Stimulated activated CD8-positive, alpha-beta memory T cell treated with anti-CD3 and anti-CD28 coated beads, Interleukin-4, amount 100 ng/mL, for 4 hours (primary cell): ENCODE results near the gene APC.
"Not testable (repeated sequence)": the region's sequence is repeated elsewhere in the genome, so short reads cannot be mapped to it uniquely, and the experiment has no call there.

Experiments
- DNase-seq, 2 donors: peaks; one replicate each; pipeline ENCODE4 v3.0.0-alpha.2; 2020; ENCODE audit warnings: low read depth in 2 of 2, low spot score in 1 of 2

Gene APC

DNA sequence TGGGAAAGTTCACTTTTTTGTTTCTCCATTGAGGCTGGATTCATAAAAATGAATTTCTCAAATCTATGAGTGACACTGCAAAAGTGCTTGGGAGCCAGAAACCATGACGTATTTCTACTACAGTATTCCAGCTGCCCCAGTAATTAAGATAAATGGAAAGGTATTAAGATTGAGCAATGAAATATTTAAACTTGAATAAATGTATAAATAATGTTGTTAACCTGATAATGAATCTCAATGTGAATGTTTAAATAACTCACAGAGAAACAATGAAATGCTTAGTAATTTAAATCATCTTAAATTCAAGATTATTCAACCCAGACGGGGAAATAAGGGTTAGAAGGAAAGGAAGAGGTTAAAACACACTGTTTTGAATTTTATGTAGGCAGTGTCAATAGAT is 112.2 kb downstream of the APC start:
- DNase-seq: no peak

DNA sequence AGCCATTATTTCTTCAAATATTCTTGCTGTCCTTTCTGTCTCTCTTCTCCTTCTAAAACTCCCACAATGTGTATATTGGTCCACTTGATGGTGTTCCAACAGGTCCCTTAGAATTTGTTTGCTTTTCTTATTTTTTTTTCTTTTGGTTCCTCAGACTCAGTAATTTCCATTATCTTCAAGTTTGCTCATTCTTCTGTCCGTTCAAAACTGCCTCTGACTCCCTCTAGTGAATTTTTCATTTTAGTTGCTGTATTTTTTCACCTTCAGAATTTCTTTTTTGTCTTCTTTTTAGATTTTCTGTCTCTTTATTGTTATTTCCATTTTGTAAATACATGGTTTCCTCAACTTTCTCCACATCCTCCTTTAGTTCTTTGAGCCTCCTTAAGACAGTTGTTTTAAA is 117.0 kb downstream of the APC start:
- DNase-seq: no peak

DNA sequence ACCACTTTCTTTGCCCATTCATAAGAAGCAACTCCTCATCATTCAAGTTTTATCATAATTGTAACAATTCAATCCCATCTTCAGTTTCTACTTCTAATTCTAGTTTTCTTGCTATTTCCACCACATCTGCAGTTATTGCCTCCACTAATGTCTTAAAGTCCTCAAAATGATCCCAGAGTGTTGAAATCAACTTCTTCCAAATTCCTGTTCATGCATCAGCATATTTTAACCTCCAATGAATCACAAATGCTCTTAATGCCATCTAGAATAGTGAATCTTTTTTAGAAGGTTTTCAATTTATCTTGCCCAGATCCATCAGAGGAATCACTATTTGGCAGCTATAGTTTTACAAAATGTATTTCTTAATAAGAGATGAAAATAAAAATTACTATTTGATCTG is 120.2 kb downstream of the APC start:
- DNase-seq: no peak

DNA sequence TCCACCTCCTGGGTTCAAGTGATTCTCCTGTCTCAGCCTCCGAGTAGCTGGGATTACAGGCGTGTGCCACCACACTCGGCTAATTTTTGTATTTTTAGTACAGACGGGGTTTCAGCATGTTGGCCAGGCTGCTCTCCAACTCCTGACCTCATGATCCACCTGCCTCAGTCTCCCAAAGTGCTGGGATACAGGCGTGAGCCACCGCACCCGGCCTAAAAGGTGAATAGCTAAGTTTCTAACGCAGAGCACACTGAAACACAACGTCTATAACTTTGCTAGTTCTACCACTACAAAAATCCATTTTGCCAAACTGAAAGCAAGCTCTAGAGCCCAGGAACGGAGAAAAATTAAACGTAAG is 122.9 kb downstream of the APC start:
- DNase-seq: not testable (repeated sequence)

DNA sequence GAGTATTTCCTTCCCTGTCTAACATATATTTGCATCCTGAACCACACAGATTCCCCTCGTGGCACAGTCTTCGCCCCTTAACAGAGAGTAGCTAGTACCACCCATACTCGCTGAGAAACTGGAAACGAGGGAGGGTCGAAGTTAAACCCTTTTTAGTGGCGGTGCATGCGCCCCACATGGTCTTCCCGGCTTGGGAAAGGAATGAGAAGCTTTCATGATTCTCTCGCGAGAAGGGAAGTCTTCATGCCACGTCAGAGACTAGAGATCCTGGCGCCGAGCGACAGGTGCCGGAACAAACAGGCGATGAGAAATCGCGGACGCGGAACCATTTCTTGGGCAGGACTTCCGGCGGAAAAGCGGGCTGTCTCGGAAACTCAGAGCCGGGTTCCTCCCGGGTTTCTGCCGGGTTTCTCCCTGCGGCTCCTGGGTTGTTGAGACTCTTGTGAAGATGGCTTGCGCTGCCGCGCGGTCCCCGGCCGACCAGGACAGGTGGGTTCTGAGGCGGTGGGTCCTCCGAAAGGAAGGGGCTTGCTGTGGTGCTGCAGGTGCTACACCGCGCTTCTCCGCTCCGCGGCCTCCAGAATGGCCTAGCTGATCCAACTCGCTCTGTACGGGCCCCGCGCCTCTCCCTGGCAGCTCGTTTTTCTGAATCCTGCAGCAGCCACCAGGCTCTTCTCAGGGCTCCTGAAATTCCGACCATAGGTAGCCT is 123.4 kb downstream of the APC start, which contains the start of gene SRP19:
SRP19 (plus strand) TSS at position 359 of the 709 bp plus-strand sequence; CDS start at position 449, 90 bp downstream.
- peak; percentile 75 to 80 for DNase-seq

DNA sequence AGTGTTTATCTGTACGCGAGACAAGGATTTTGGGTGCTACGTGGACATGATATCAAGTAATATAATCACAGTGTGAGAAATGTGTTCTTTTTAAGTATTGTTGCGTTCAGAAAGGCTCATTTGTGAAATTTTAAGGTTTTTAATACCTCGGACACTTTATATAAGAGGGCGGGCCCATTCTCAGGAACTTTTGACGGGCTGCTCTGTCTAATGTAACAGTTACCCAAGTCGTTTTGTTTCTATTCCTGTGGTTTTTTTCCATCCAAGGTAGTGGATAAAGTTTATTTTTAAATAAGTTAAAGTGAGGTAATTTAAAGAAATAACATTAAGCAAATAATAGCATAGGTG is 123.9 kb downstream of the APC start:
- DNase-seq: no peak

DNA sequence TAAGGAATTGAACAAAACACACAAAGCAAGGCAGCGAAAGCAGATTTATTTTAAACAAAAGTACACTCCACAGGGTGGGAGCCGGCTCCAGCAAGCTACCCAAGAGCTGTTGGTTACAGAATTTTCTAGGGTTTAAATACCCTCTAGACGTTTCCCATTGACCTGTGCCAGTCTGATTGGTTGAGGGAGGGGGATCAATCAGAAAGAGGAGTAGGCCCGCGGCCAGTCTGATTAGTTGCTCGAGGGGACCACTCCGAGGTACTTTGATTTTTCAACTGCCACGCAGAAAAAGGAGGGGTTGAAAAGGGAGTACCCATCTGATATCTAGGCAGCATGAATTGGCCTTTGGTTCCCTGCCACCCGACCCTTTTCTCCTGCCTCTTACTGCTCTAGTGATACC is 124.4 kb downstream of the APC start:
- DNase-seq: no peak

DNA sequence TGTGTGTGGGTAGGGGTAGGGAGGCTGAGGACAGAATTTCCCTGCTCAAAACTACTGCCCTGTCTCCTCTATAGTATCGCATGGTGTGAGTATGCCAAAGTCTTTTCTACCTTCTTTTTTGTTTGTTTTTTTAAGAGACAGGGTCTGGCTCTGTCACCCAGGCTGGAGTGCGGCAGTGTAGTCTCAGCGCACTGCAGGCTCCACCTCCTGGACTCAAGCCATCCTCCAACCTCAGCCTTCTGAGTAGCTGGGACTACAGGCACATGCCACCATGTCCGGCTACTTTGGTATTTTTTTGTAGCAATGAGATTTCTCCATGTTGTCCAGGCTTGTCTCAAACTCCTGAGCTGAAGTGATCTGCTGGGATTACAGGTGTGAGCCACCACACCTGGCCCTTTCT is 125.9 kb downstream of the APC start:
- DNase-seq: no peak

DNA sequence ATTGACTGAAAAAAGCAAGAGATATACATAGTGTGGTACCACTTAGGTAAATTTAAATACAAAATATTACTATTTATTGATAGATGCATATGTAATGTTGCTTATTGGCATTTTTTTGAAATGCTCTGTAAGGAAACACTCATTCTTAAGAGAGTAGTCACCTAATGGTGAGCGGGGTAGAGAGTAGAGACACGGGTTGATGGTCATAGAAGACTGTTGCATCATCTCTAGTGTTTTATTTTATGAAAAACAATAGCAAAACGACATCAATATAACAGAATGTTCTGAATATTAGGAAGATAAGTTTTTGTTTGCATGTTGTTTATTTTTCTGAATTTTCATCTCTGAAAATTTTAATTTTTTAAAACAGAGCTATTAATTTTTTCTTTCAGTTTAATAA is 127.4 kb downstream of the APC start:
- DNase-seq: no peak

DNA sequence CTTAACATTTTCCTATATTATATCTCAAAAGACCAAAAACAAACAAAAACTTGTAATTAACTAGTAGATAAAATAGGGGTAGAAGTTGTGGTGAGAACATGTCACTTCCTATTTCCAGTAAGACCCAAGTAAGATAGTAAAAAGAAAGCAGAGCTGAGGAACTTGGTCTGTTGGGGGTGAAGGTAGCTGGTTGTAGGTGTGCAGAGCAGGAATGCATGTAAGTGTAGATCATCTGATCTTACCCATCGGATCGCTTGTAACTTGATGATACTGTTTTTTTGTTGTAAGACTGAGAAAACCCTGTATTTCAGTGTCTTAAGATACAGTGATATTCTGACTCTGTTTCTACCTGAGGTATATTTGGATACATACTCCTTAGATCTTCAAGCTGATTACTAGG is 129.1 kb downstream of the APC start:
- no peak for DNase-seq

DNA sequence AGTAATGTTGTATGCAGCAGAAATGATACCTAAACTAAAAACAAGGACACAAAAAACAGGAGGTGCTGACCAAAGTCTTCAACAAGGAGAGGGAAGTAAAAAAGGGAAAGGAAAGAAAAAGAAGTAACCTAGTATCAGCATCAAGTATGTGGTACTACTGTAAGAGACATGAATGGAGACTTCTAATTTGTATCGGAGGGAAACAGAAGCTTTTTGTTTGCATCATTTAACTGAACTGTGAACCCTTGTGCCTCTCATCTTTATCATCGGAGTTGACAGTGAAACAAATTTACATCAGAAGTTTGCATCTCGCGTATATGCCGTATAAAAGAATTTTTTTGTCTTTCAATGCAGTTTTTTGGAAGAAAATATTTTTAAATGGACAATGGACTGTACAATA is 129.7 kb downstream of the APC start:
- DNase-seq: no peak

DNA sequence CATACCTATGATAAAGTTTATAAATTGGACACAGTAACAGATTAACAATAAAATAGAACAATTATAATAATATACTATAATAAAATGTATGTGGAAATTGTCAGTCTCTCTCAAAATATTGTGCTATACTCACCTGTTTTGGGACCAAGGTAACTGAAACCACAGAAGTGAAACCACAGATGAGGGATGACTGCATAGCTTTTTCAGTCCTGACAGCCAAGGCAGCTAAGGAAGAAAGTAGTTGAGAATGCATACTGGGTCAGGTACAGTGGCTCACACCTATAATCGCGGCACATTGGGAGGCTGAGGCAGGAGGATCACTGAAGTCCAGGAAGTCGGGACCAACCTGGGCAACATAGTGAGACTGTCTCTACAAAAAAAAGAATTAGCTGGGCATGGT is 132.3 kb downstream of the APC start:
- no peak for DNase-seq

DNA sequence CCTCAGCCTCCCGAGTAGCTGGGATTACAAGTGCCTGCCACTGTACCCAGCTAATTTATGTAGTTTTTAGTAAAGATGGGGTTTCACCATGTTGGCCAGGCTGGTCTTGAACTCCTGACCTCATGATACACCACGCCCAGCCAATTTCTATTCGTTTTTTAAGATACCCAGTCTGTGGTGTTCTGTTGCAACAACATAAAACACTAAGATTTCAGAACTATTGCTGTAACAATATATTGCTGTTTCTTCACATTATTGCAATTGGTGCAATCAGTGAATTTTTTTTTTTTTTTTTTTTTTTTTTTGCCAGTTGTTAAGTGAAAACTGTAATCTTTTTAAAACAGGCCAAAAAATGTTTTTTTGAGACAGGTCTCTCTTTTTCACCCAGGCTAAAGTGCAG is 133.3 kb downstream of the APC start:
- no peak for DNase-seq

DNA sequence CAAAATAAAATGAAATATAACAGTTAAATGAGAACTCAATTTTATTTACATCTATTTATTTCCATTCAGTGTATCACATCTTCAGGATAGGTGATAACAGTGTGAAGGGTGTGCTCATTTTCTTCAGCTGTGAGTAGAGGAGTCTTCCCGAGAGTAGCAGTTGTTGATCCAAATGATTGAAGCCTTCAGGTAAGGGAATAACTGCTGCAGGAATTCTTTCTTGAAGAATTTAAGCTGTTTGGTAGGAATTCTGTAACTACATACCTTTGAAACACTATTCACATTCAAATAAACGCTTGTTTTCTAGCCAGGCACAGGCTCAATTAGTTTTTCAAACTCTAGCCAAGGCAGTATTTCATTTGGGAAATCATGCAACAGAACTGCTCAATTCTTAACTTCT is 138.7 kb downstream of the APC start:
- DNase-seq: no peak

DNA sequence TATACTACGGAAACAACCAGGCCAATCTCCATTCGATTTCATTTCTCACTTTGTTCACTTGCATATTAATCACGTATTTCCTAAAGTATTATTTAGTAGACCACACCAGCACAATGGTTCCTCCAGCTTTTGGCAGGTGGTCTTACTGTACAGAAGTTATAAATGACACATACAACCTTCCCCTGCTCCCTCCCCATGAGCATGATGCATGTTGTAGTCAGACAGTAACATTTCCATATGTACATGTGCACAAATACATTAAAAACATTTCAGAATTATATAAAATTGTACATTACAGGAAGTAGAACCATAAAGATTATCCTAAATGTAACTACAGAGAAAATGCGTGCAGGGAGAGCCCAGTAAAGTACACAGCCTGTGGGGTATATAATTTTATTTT is 140.4 kb downstream of the APC start:
- DNase-seq: no peak

DNA sequence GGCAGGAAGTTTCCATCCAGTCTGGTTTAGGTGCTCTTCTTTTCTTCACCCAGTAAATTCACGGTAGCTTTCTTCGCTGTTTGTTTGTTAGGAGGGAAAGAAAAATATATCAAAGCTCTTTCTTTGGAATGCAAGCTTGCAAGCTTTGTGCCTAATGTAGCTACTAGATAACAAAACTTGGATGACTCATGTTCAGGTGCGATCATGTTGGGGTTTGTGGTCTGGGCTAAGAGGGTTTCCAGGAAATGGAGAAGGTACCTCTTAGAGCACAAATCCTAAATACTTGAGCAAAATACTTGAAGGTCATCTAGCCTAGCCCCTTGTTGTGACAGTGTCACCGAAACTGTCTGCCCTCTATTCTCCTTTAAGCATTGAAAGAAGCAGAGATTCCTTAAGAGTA is 141.1 kb downstream of the APC start:
- peak in 1 of 2 donors; percentile 7 for DNase-seq

DNA sequence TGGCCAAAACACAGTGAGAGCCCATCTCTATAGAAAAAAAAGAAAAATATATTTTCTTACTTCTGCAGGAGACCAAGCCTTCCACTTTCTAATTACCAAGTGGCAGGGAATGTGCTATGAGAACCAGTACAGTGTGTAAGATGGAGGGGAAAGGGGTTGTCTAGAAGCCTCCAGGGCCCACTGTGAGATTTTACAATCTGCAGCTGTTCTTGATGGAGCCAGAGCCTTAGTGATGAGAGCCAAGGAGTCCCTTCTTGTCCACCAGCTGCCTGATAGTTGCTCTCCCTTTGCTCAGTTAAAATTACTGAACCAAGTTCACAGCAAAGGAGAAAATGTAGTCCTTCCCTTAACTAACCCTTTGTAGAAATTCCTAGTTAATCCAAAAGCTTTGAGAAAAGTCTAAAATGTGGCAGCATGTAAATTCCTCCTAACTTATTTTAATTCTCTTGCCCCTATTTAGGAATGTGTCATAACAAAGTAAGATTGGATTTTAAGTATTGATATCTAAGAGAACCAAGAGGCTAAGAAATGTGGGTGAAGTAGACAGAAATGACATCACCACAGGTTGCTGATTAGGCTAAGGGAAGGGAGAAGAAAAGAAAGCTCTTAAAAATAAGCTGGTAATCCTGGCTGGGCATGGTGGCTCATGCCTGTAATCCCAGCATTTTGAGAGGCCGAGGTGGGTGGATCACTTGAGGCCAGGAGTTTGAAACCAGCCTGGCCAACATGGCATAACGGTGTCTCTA is 142.7 kb downstream of the APC start:
- DNase-seq: no peak

DNA sequence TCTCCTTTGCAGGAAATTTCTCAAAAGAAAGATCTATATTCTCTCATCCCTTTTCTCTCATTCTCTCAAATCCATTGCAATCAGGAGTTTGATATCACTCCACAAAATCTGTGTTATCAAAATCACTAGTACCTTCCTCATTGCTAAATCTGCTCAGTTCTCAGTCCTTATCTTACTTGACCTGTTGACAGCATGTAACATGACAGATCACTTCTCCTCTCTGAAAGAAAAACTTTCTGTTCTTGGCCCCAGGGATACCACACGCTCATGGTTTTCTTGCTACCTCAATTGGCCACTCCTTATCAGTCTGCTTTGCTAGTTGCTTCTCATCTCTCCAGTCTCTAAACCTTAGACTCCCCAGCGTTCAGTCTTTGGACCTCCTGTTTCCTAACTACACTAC is 145.5 kb downstream of the APC start:
- no peak for DNase-seq

DNA sequence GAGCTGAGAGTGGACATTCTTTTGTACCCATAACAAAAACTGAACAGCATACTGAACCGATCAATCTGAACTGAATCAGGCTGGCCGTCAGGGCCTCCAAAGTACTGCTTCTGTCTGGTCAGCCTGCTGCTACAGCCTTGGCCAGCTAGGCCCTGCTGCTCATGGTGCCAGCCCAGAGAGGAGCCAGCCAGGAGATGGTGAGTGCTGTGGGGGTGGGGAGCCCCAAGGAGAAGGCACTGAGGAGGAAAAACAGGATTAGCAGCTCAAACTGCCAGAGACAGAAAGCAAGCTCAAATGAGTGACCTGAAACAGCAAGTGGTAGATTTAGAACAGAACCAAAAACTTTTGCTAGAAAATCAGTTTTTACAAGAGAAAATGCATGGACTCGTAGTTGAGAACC is 147.3 kb downstream of the APC start:
- no peak for DNase-seq

DNA sequence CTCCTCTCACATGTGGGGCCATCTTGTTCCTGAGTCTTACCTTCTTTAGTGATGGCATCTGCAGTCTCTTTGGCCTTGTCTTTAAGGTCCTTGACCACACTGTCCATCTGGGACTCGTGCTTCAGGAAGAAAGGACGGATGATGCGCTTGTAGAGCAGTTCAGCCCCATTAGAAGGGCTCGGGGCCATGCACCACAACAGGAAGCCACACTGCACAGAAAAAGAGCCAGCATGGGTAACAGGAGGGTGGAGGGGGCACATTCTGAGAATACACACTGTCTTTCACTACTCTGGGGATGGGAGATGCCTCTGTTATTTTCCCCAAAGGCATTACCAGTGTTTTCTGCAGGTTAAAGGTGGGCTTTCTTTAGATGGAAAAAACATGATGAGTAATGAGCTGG is 149.3 kb downstream of the APC start:
- no peak for DNase-seq

DNA sequence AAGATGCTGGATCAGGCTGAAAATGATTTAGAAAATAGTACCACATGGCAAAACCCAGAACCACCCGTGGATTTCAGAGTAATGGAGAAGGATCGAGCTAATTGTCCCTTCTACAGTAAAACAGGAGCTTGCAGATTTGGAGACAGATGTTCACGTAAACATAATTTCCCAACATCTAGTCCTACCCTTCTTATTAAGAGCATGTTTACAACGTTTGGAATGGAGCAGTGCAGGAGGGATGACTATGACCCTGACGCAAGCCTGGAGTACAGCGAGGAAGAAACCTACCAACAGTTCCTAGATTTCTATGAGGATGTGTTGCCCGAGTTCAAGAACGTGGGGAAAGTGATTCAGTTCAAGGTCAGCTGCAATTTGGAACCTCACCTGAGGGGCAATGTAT is 154.4 kb downstream of the APC start:
- DNase-seq: not testable (repeated sequence)

DNA sequence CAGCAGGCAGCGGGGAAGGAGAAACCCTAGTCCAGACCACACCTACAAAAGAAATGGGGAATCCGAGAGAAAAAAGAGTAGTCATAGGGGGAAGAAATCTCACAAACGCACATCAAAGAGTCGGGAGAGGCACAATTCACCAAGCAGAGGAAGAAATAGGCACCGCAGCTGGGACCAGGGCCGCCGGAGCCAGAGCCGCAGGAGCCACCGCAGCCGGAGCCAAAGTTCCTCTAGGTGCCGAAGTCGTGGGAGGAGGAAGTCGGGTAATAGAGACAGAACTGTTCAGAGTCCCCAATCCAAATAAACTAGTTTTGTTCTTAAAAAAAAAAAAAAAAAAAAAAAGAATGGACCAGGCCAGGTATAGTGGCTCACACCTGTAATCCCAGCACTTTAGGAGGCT is 155.1 kb downstream of the APC start:
- no peak for DNase-seq

DNA sequence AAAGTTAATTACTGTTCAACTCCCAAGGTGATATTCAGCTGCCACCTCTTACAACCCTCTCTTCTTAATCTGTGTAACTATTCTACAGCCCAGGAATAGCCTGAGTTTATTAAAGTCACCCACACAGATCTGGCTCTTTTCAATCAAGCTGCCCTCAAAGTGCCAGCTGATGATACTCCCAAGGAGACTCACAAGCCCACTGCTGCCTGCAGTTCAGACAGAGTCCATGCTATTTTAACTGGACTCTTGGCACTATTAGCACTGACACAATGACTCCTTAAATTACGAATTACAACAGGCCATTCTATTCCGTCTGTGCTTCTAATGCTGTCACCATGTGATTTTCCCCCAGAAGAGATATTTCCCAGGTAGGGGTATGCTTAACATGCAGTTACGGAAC is 158.0 kb downstream of the APC start:
- DNase-seq: no peak
